ENCODE data around the gene RASAL1. TPM values are rescaled to one million over a fixed set of nuclear protein-coding genes. Genes with fewer than 3 reads are reported as not detected.

The RASAL1 gene
- total RNA-seq, 1 donor from 2014 or later: 0.21 TPM

GRCh38 chr12:113146999-113147398, 11.4 kb upstream of the RASAL1 start:
- TF ChIP-seq CTCF (IDR thresholded peaks at IDR 0.05; ENCODE audit: unreplicated experiment): no peak
- peaks cover under 1% of the 10 kb centered on the region for H3K36me3 Mint-ChIP-seq (ENCODE audit: low read depth, unreplicated experiment)
- no peak for DNase-seq (ENCODE audit: low spot score)
- peaks cover 8% of the 10 kb centered on the region for H3K27me3 Mint-ChIP-seq (ENCODE audit: unreplicated experiment)
- H3K27ac Mint-ChIP-seq (ENCODE audit: unreplicated experiment): no peak overlapping the region
- peaks cover 1% of the 10 kb centered on the region for H3K4me1 Mint-ChIP-seq (ENCODE audit: unreplicated experiment)
- no peaks in the 10 kb centered on the region for H3K9me3 Mint-ChIP-seq (ENCODE audit: unreplicated experiment)
- no peak overlapping the region for H3K4me3 Mint-ChIP-seq (ENCODE audit: unreplicated experiment)

GRCh38 chr12:113145720-113146551, 10.4 kb upstream of the RASAL1 start:
- Mint-ChIP-seq H3K4me1 (ENCODE audit: unreplicated experiment) (no peaks in the 10 kb centered on the region), H3K36me3 (ENCODE audit: low read depth, unreplicated experiment) (no peaks in the 10 kb centered on the region), H3K4me3 (ENCODE audit: unreplicated experiment) (no peak overlapping the region), H3K27me3 (ENCODE audit: unreplicated experiment) (peaks cover 8% of the 10 kb centered on the region), H3K9me3 (ENCODE audit: unreplicated experiment) (no peaks in the 10 kb centered on the region), H3K27ac (ENCODE audit: unreplicated experiment) (no peak overlapping the region)
- DNase-seq (ENCODE audit: low spot score): no peak
- TF ChIP-seq CTCF (IDR thresholded peaks at IDR 0.05; ENCODE audit: unreplicated experiment): no peak

- Mint-ChIP-seq H3K36me3 (ENCODE audit: low read depth, unreplicated experiment) (no peaks in the 10 kb centered on the region), H3K9me3 (ENCODE audit: unreplicated experiment) (no peaks in the 10 kb centered on the region), H3K27me3 (ENCODE audit: unreplicated experiment) (peaks cover 4% of the 10 kb centered on the region), H3K27ac (ENCODE audit: unreplicated experiment) (no peak overlapping the region), H3K4me3 (ENCODE audit: unreplicated experiment) (no peak overlapping the region), H3K4me1 (ENCODE audit: unreplicated experiment) (no peaks in the 10 kb centered on the region)
- no peak for DNase-seq (ENCODE audit: low spot score)
- no peak for TF ChIP-seq CTCF (IDR thresholded peaks at IDR 0.05; ENCODE audit: unreplicated experiment)
Measured at GRCh38 chr12:113144806-113145205, 9.2 kb upstream of the RASAL1 start.

GRCh38 chr12:113143959-113144358, 8.4 kb upstream of the RASAL1 start:
- no peak for TF ChIP-seq CTCF (IDR thresholded peaks at IDR 0.05; ENCODE audit: unreplicated experiment)
- H3K9me3 Mint-ChIP-seq (ENCODE audit: unreplicated experiment): no peaks in the 10 kb centered on the region
- no peaks in the 10 kb centered on the region for H3K36me3 Mint-ChIP-seq (ENCODE audit: low read depth, unreplicated experiment)
- H3K4me1 Mint-ChIP-seq (ENCODE audit: unreplicated experiment): no peaks in the 10 kb centered on the region
- no peak overlapping the region for H3K4me3 Mint-ChIP-seq (ENCODE audit: unreplicated experiment)
- H3K27me3 Mint-ChIP-seq (ENCODE audit: unreplicated experiment): peaks cover 4% of the 10 kb centered on the region
- H3K27ac Mint-ChIP-seq (ENCODE audit: unreplicated experiment): no peak overlapping the region
- DNase-seq (ENCODE audit: low spot score): no peak

- peaks cover 5% of the 10 kb centered on the region for H3K27me3 Mint-ChIP-seq (ENCODE audit: unreplicated experiment)
- no peaks in the 10 kb centered on the region for H3K9me3 Mint-ChIP-seq (ENCODE audit: unreplicated experiment)
- no peak overlapping the region for H3K27ac Mint-ChIP-seq (ENCODE audit: unreplicated experiment)
- no peaks in the 10 kb centered on the region for H3K36me3 Mint-ChIP-seq (ENCODE audit: low read depth, unreplicated experiment)
- no peak overlapping the region for H3K4me3 Mint-ChIP-seq (ENCODE audit: unreplicated experiment)
- H3K4me1 Mint-ChIP-seq (ENCODE audit: unreplicated experiment): no peaks in the 10 kb centered on the region
- no peak for TF ChIP-seq CTCF (IDR thresholded peaks at IDR 0.05; ENCODE audit: unreplicated experiment)
- DNase-seq (ENCODE audit: low spot score): no peak
Measured at GRCh38 chr12:113142886-113143332, 7.3 kb upstream of the RASAL1 start.

Data from endothelial cell (in vitro differentiated cells).